Stimulated activated memory B cell treated with anti-CD40 and anti-IgM and Interleukin-4, amounts not matched to agents 10 μg/mL and 1 μg/mL and 100 μg/mL, for 72 hours (primary cell): ENCODE measurements around the gene RPS4Y2.

Source experiments
- ATAC-seq: fragments of 150-1000 bp; cut with Tn5 transposase; 2 replicates; pipeline ENCODE4 v1.10.0; 2021
- H3K27ac Mint-ChIP-seq: one replicate; pipeline ENCODE4 v1.8.0; 2022; ENCODE audit warnings: mild to moderate bottlenecking, mixed read lengths
- H3K27me3 Mint-ChIP-seq: one replicate; pipeline ENCODE4 v1.8.0; 2022; ENCODE audit warnings: mixed read lengths
- H3K36me3 Mint-ChIP-seq: one replicate; pipeline ENCODE4 v1.8.0; 2022; ENCODE audit warnings: mixed read lengths
- H3K4me1 Mint-ChIP-seq: one replicate; pipeline ENCODE4 v1.8.0; 2022; ENCODE audit warnings: mixed read lengths
- H3K4me3 Mint-ChIP-seq: one replicate; pipeline ENCODE4 v1.8.0; 2022; ENCODE audit warnings: mild to moderate bottlenecking, moderate library complexity, mixed read lengths
- H3K9me3 Mint-ChIP-seq: one replicate; pipeline ENCODE4 v1.8.0; 2022; ENCODE audit warnings: mixed read lengths

The RPS4Y2 gene

DNA sequence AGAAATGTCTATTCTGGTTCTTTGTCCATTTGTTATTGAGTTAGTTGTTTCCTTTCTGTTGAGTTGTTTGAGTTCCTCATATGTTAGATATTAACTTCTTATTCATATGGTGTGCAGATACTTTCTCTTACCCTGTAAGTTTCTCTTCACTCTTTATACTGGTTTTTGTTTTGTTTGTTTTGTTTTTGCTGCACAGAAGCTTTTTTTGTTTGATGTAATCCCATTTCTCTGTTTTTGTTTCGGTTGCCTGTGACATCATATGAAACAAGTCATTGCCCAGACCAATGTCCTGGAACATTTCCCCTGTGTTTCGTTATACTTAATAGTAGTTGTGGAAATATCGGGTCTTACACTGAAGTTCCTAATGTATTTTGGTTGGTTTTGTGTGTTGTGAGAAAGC lies 31.2 kb downstream of the RPS4Y2 start:
- ATAC-seq: peak; percentile 24
- Mint-ChIP-seq H3K27ac (peak overlapping the region; percentile 2), H3K27me3 (no peaks in the 10 kb centered on the region), H3K4me3 (no peak overlapping the region), H3K9me3 (no peaks in the 10 kb centered on the region), H3K36me3 (no peaks in the 10 kb centered on the region), H3K4me1 (peaks cover 17% of the 10 kb centered on the region)

DNA sequence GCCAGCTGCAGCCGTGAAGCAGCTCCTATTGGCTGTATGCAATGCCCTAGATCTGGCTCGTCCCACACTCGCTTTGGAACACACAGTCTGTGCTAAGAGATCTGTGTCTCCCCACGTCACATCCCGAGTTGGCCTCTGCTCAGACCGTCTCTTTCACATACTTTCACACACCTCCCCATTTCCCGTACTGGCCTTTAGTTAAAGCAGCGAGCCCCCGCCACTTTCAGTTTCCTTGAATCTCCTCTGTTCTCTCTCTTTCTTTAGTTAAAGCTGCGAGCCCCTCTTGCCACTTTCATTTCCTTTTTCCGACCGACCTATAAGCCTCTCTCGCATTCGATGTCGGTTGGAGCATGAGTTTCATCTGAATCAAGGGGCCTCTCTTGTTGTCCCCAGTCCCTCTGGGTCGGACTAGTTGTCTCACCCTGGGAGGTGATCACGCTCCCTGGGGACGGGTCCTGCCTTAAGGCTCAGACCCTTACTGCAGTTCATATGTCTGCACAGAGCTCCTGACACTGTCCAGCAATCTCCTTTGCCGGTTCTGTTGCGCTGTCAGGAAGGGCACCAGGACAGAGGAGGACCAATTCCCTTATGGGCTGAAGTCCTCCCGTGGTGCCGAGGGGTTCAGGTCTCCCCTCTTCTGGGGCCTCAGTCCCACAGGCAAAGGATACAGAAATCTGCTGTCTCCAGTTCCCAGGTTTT lies 42.6 kb downstream of the RPS4Y2 start:
- Mint-ChIP-seq H3K27me3 (no peaks in the 10 kb centered on the region), H3K36me3 (peaks cover 6% of the 10 kb centered on the region), H3K27ac (peak overlapping the region; percentile 82), H3K4me1 (peaks cover 40% of the 10 kb centered on the region), H3K4me3 (peak overlapping the region; percentile 70), H3K9me3 (peaks cover 3% of the 10 kb centered on the region)
- ATAC-seq: peak; percentile 95

DNA sequence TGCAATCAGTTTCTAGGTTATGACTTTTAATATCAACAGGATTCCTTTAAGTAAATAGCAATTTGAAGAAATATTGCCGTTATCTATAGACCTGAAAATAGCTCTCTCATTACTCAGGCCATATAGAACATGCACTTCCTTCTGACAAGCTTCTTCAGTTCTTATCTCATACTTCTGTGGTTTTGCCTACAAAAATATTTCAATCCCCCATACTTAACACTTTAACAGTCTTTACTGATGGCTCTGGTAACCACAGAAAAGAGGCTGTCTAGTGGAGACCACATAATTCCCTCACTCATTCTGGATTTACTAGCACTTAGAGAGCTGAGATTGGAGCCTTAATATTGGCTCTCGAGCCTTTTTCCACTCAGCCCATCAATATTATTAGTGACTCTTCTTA lies 46.8 kb downstream of the RPS4Y2 start:
- Mint-ChIP-seq H3K36me3 (no peaks in the 10 kb centered on the region), H3K27me3 (no peaks in the 10 kb centered on the region), H3K4me3 (no peak overlapping the region), H3K9me3 (peaks cover 4% of the 10 kb centered on the region), H3K27ac (no peak overlapping the region), H3K4me1 (peaks cover 36% of the 10 kb centered on the region)
- ATAC-seq: no peak

DNA sequence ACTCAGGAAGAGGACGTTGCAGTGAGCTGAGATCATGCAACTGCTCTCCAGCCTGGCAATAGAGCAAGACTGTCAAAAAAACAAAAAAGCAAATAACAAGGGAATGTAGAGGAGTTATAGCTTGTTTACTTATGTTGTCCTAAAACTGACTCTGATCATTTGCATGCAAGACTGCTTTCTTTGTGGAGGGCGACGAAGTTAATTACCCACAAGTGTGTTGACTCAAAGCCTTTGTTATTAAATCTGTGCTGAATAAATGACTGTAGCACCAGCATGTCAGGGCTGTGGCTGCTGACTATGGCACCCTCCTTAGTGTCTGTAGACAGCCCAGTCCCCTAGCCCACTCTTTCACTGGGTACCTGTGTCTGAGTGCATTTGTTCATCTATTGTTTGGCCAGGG lies 50.3 kb downstream of the RPS4Y2 start:
- ATAC-seq: peak; percentile 53
- Mint-ChIP-seq H3K27me3 (no peaks in the 10 kb centered on the region), H3K9me3 (peaks cover 4% of the 10 kb centered on the region), H3K4me1 (peaks cover 16% of the 10 kb centered on the region), H3K4me3 (peak overlapping the region; percentile 72), H3K36me3 (no peaks in the 10 kb centered on the region), H3K27ac (peak overlapping the region; percentile 78)

DNA sequence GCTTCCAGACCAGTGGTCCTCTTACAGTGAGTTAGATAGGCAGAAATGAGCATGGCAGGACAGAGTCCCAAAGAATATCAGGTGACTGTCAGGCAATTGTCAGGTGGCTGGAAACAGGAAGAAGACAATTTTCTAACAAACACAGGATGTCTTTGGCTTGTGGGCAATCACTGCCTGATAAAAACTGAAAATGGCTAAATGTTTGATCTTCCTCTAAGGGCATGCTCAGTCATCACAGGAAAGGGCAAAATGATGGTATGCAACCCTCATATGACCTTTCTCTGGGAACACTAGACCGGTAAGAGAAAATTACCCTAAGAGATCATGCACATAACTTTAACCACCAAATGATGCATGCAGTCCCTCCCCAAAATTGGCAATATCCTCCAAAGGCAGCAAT lies 57.6 kb downstream of the RPS4Y2 start:
- no peaks in the 10 kb centered on the region for H3K36me3 Mint-ChIP-seq
- ATAC-seq: peak; percentile 87
- H3K27ac Mint-ChIP-seq: peak overlapping the region; percentile 63
- no peaks in the 10 kb centered on the region for H3K9me3 Mint-ChIP-seq
- no peak overlapping the region for H3K4me3 Mint-ChIP-seq
- peaks cover 13% of the 10 kb centered on the region for H3K4me1 Mint-ChIP-seq
- no peaks in the 10 kb centered on the region for H3K27me3 Mint-ChIP-seq

DNA sequence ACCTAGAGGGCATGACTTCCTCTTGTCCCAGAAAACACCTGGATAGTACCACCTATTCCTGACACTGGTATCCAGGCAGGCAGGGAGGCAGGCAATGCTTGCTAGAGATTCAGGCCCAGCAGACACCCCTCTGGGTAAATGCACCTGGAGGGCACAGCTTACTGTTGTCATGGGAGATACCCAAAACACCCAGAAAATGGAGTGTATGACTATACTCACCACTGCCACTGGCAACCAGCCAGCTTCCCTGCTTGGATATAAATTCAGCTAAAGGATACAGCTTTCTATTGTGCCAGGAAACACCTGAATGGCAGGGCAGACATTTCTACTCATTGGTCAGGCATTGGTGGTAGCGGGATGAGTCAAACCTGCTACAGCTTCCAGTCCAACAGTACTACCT lies 58.9 kb downstream of the RPS4Y2 start:
- ATAC-seq: no peak
- Mint-ChIP-seq H3K9me3 (no peaks in the 10 kb centered on the region), H3K36me3 (no peaks in the 10 kb centered on the region), H3K27ac (no peak overlapping the region), H3K4me1 (peaks cover 13% of the 10 kb centered on the region), H3K4me3 (no peak overlapping the region), H3K27me3 (no peaks in the 10 kb centered on the region)

DNA sequence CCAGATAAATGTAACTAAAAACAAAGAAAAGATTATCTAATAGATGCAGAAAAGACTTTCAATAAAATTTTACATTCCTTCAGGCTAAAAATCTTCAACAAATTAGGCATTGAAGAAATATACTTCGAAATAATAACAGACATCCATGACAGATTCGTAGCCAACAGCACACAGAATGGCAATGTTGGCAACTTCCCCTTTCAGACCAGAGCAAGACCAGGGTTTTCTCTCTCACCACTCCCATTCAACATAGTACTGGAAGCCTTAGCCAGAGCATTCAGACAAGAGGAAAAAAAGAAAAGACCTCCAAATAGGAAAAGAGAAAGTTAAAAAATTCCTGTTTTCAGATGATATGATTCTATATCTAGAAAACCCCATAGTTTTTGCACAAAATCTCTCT lies 61.2 kb downstream of the RPS4Y2 start:
- no peaks in the 10 kb centered on the region for H3K36me3 Mint-ChIP-seq
- H3K27me3 Mint-ChIP-seq: no peaks in the 10 kb centered on the region
- no peak overlapping the region for H3K4me3 Mint-ChIP-seq
- peaks cover 13% of the 10 kb centered on the region for H3K4me1 Mint-ChIP-seq
- peaks cover 4% of the 10 kb centered on the region for H3K9me3 Mint-ChIP-seq
- H3K27ac Mint-ChIP-seq: no peak overlapping the region
- no peak for ATAC-seq
